ENCODE results near the gene PIK3R1.

PIK3R1 gene

DNA sequence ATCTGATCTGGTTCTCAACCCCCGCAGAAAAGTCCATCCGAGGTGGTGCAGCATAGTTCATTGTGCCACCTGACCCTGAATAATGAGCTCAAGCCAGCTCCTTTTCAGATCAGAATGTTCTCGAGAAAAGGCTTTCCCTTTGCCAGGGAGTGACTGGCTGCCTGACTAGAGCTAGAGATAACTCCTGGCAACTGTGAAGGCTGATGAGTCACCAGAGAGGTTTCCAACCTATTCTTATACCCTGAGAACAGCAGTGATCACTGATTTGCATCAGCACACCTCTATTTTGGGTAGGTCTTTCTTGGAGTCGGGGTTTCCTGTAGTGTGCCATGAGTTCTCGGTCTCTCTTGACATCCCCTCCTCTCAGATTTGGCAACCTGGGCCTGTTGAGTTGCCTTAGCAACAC, 127.9 kb downstream of the PIK3R1 start:
- H3K79me2 ChIP-seq (ENCODE audit: control insufficient read depth, insufficient read depth, low read length): no peaks in the 10 kb centered on the region
- H2AK5ac ChIP-seq (ENCODE audit: low read length): no peak overlapping the region
- no CpG with 5 or more reads among the region's 5 CpGs for WGBS (ENCODE audit: extremely low coverage, insufficient coverage, low lambda C conversion rate)
- H3K4me3 ChIP-seq (ENCODE audit: low read length): no peak overlapping the region
- H3K4me2 ChIP-seq (ENCODE audit: low read length): no peak overlapping the region
- no peak overlapping the region for H2BK120ac ChIP-seq (ENCODE audit: low read depth, low read length)
- no peak overlapping the region for H3K4ac ChIP-seq (ENCODE audit: low read depth, low read length)
- no peaks in the 10 kb centered on the region for H3K27me3 ChIP-seq (ENCODE audit: insufficient read depth, low read length, poor library complexity)
- no peak overlapping the region for H3K9ac ChIP-seq (ENCODE audit: low read length)
- H4K8ac ChIP-seq (ENCODE audit: low read depth, low read length): no peak overlapping the region
- H3K79me1 ChIP-seq (ENCODE audit: low read length): no peaks in the 10 kb centered on the region
- peak; percentile 68 for DNase-seq
- H3K23ac ChIP-seq (ENCODE audit: low read length): no peak overlapping the region
- no peak overlapping the region for H3K56ac ChIP-seq (ENCODE audit: low read length)
- H2BK5ac ChIP-seq (ENCODE audit: low read length): no peak overlapping the region
- H2BK15ac ChIP-seq (replicated peaks; ENCODE audit: low read depth): no peak overlapping the region
- no peaks in the 10 kb centered on the region for H3K36me3 ChIP-seq (ENCODE audit: control insufficient read depth, insufficient read depth, low read length)
- H3K27ac ChIP-seq (ENCODE audit: low read depth, low read length): no peak overlapping the region
- H3K4me1 ChIP-seq (ENCODE audit: control insufficient read depth, low read depth, low read length): no peaks in the 10 kb centered on the region
- H4K5ac ChIP-seq (ENCODE audit: low read length): no peak overlapping the region
- H3K18ac ChIP-seq (ENCODE audit: low read length): no peak overlapping the region

DNA sequence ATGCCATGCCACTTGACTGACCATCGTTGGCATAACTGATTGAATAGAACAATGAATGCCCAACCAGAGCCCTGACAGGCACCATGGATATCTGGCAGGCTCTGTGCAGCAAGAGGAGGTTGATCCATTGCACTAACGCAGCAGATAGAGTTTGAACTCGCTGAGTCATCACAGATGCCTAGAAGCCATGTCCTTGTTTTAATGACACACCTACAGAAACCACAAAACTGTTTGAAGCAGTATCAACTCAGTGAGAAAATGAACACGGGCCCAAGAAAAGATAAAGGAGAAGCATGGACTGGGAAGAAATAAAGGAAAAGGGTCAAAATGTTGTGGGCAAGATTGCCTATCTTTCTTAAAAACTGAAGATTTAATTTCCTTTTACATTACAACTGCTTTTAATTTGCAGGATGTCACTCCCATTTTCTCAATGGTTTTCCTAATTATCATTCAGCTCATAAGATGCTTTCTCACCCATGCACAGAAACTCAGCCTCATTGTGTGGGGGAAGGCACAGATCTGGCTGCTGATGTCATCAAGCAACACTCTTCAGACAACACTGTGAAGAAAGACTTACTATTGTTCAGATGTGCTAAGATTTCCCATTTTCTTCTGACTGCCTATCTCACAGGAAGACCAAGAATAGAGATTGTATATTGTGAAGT, 129.0 kb downstream of the PIK3R1 start:
- no peaks in the 10 kb centered on the region for H3K4me1 ChIP-seq (ENCODE audit: control insufficient read depth, low read depth, low read length)
- H3K56ac ChIP-seq (ENCODE audit: low read length): no peak overlapping the region
- DNase-seq: no peak

DNA sequence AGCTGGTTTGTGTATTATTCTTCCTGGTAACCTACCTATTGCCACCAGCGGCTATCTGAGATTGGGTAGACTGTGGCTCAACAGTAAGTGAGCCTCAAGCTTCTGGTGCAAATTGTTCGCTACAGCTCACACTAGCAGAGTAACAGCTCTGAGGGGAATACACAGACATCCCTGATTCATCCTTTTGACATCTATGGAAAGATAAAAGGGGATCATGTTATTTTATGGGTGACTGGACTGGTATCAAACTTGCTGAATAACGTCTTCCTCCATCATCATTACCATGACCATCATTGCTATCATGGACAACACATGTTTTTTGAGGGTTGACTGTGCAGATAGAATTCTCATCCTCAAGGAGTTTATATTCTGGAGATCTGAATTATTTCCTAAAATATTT, 129.6 kb downstream of the PIK3R1 start:
- Histone ChIP-seq H2AK5ac (ENCODE audit: low read length) (no peak overlapping the region), H2BK120ac (ENCODE audit: low read depth, low read length) (no peak overlapping the region), H3K56ac (ENCODE audit: low read length) (no peak overlapping the region), H3K27ac (ENCODE audit: low read depth, low read length) (no peak overlapping the region), H3K4me1 (ENCODE audit: control insufficient read depth, low read depth, low read length) (no peaks in the 10 kb centered on the region), H3K4me3 (ENCODE audit: low read length) (no peak overlapping the region), H3K4ac (ENCODE audit: low read depth, low read length) (no peak overlapping the region), H3K27me3 (ENCODE audit: insufficient read depth, low read length, poor library complexity) (no peaks in the 10 kb centered on the region), H3K36me3 (ENCODE audit: control insufficient read depth, insufficient read depth, low read length) (no peaks in the 10 kb centered on the region), H3K4me2 (ENCODE audit: low read length) (no peak overlapping the region), H3K23ac (ENCODE audit: low read length) (no peak overlapping the region), H3K9ac (ENCODE audit: low read length) (no peak overlapping the region), H4K8ac (ENCODE audit: low read depth, low read length) (no peak overlapping the region), H4K5ac (ENCODE audit: low read length) (no peak overlapping the region), H3K18ac (ENCODE audit: low read length) (no peak overlapping the region), H3K79me1 (ENCODE audit: low read length) (no peaks in the 10 kb centered on the region), H2BK15ac (replicated peaks; ENCODE audit: low read depth) (no peak overlapping the region), H2BK5ac (ENCODE audit: low read length) (no peak overlapping the region), H3K79me2 (ENCODE audit: control insufficient read depth, insufficient read depth, low read length) (no peaks in the 10 kb centered on the region)
- no CpG with 5 or more reads among the region's 3 CpGs for WGBS (ENCODE audit: extremely low coverage, insufficient coverage, low lambda C conversion rate)
- no peak for DNase-seq

More for the DNA sequence above, 129.0 kb downstream of the PIK3R1 start:
- no peak overlapping the region for H2BK15ac ChIP-seq (replicated peaks; ENCODE audit: low read depth)
- no peak overlapping the region for H4K8ac ChIP-seq (ENCODE audit: low read depth, low read length)
- no peak overlapping the region for H4K5ac ChIP-seq (ENCODE audit: low read length)
- no peaks in the 10 kb centered on the region for H3K79me1 ChIP-seq (ENCODE audit: low read length)
- H2BK120ac ChIP-seq (ENCODE audit: low read depth, low read length): no peak overlapping the region
- H3K9ac ChIP-seq (ENCODE audit: low read length): no peak overlapping the region
- H3K4me3 ChIP-seq (ENCODE audit: low read length): no peak overlapping the region
- no peak overlapping the region for H3K27ac ChIP-seq (ENCODE audit: low read depth, low read length)
- WGBS (ENCODE audit: extremely low coverage, insufficient coverage, low lambda C conversion rate): no CpG with 5 or more reads among the region's 4 CpGs
- H3K18ac ChIP-seq (ENCODE audit: low read length): no peak overlapping the region
- no peak overlapping the region for H3K4me2 ChIP-seq (ENCODE audit: low read length)
- no peaks in the 10 kb centered on the region for H3K79me2 ChIP-seq (ENCODE audit: control insufficient read depth, insufficient read depth, low read length)
- H2AK5ac ChIP-seq (ENCODE audit: low read length): no peak overlapping the region
- H2BK5ac ChIP-seq (ENCODE audit: low read length): no peak overlapping the region
- H3K23ac ChIP-seq (ENCODE audit: low read length): no peak overlapping the region
- H3K36me3 ChIP-seq (ENCODE audit: control insufficient read depth, insufficient read depth, low read length): no peaks in the 10 kb centered on the region
- H3K4ac ChIP-seq (ENCODE audit: low read depth, low read length): no peak overlapping the region
- H3K27me3 ChIP-seq (ENCODE audit: insufficient read depth, low read length, poor library complexity): no peaks in the 10 kb centered on the region

- Histone ChIP-seq H3K4me3 (ENCODE audit: low read length) (no peak overlapping the region), H3K4me2 (ENCODE audit: low read length) (no peak overlapping the region), H3K27ac (ENCODE audit: low read depth, low read length) (no peak overlapping the region), H3K4me1 (ENCODE audit: control insufficient read depth, low read depth, low read length) (no peaks in the 10 kb centered on the region), H4K5ac (ENCODE audit: low read length) (no peak overlapping the region), H3K27me3 (ENCODE audit: insufficient read depth, low read length, poor library complexity) (no peaks in the 10 kb centered on the region), H4K8ac (ENCODE audit: low read depth, low read length) (no peak overlapping the region), H3K36me3 (ENCODE audit: control insufficient read depth, insufficient read depth, low read length) (no peaks in the 10 kb centered on the region), H2BK15ac (replicated peaks; ENCODE audit: low read depth) (no peak overlapping the region), H3K79me1 (ENCODE audit: low read length) (no peaks in the 10 kb centered on the region), H3K79me2 (ENCODE audit: control insufficient read depth, insufficient read depth, low read length) (no peaks in the 10 kb centered on the region), H2BK5ac (ENCODE audit: low read length) (no peak overlapping the region), H3K9ac (ENCODE audit: low read length) (no peak overlapping the region), H3K56ac (ENCODE audit: low read length) (no peak overlapping the region), H3K18ac (ENCODE audit: low read length) (no peak overlapping the region), H2BK120ac (ENCODE audit: low read depth, low read length) (no peak overlapping the region), H3K4ac (ENCODE audit: low read depth, low read length) (no peak overlapping the region), H3K23ac (ENCODE audit: low read length) (no peak overlapping the region), H2AK5ac (ENCODE audit: low read length) (no peak overlapping the region)
- WGBS (ENCODE audit: extremely low coverage, insufficient coverage, low lambda C conversion rate): no CpG with 5 or more reads among the region's 1 CpG
- DNase-seq: no peak
Measured at GRCh38 chr5:68345582-68345981, 130.0 kb downstream of the PIK3R1 start.

DNA sequence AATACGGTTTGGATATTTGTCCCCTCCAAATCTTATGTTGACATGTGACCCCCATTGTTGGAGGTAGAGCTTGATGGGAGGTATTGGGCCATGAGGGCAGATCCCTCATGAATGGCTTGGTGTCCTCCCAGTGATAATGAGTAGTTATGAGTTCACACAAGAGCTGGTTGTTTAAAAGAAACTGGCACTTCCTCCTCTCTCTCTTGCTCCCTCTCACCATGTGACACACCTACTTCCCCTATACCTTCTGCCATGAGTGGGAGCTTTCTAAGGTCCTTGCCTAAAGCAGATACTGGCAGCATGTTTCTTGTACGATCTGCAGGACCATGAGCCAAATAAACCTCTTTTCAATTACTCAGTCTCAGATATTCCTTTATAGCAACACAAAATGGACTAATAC, 132.0 kb downstream of the PIK3R1 start:
- no peak overlapping the region for H2AK5ac ChIP-seq (ENCODE audit: low read length)
- H3K27me3 ChIP-seq (ENCODE audit: insufficient read depth, low read length, poor library complexity): no peaks in the 10 kb centered on the region
- H3K9ac ChIP-seq (ENCODE audit: low read length): no peak overlapping the region
- no peak overlapping the region for H3K23ac ChIP-seq (ENCODE audit: low read length)
- WGBS (ENCODE audit: extremely low coverage, insufficient coverage, low lambda C conversion rate): no CpG with 5 or more reads among the region's 2 CpGs
- no peak overlapping the region for H3K4me3 ChIP-seq (ENCODE audit: low read length)
- H3K18ac ChIP-seq (ENCODE audit: low read length): no peak overlapping the region
- no peak overlapping the region for H3K4me2 ChIP-seq (ENCODE audit: low read length)
- H3K36me3 ChIP-seq (ENCODE audit: control insufficient read depth, insufficient read depth, low read length): no peaks in the 10 kb centered on the region
- H2BK15ac ChIP-seq (replicated peaks; ENCODE audit: low read depth): no peak overlapping the region
- no peak overlapping the region for H3K56ac ChIP-seq (ENCODE audit: low read length)
- no peaks in the 10 kb centered on the region for H3K79me2 ChIP-seq (ENCODE audit: control insufficient read depth, insufficient read depth, low read length)
- no peaks in the 10 kb centered on the region for H3K79me1 ChIP-seq (ENCODE audit: low read length)
- no peak overlapping the region for H4K8ac ChIP-seq (ENCODE audit: low read depth, low read length)
- H3K4me1 ChIP-seq (ENCODE audit: control insufficient read depth, low read depth, low read length): no peaks in the 10 kb centered on the region
- no peak for DNase-seq
- H4K5ac ChIP-seq (ENCODE audit: low read length): no peak overlapping the region
- H2BK120ac ChIP-seq (ENCODE audit: low read depth, low read length): no peak overlapping the region
- H3K4ac ChIP-seq (ENCODE audit: low read depth, low read length): no peak overlapping the region
- H3K27ac ChIP-seq (ENCODE audit: low read depth, low read length): no peak overlapping the region
- H2BK5ac ChIP-seq (ENCODE audit: low read length): no peak overlapping the region
